Measurements from ENCODE around the gene SUPT3H.

GRCh38 chr6:45387236-45387635 lies 9.5 kb upstream of the SUPT3H start:
- TF ChIP-seq CTCF (IDR thresholded peaks at IDR 0.05) (no peak), POLR2A (IDR thresholded peaks at IDR 0.05) (no peak)

All from breast epithelium (tissue), 3 donors.